ENCODE results near the gene C1QTNF9. TPM values are rescaled to one million over a fixed set of nuclear protein-coding genes. Genes with fewer than 3 reads are reported as not detected.

C1QTNF9 gene
- total RNA-seq, 1 donor from 2014 or later: not detected

DNA sequence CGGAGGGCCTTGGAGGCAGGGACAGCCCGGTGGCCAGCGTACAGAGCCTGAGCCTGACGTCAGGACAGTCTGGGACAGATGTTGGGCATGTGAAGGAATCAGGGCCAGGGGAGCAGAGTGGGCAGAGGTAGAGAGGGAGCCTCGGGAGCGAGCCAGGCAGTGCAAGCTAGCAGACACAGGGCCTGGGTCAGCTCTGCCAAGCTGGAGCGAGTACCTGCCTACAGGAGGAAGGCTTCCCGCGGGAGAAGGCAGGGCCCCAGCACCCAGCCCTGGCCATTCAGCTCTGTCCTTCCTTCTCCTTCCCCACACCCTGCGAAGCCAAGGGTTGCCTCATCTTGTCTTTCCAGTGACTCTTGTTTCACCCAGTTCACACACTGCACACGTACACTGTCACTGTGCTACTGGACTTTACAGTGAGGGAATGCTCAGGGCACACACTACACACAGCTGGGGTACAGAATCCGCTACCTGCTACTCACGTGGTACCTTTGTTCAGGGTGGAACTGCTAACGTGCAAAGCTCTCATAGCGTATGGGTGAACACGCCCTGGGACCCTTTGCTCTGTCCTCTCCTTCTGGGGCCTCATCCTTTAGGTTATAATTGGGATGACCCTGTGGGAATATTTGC is 9.8 kb upstream of the C1QTNF9 start:
- H3K4me3 Mint-ChIP-seq: no peak overlapping the region
- ChIA-PET CTCF (no interaction called here), POLR2A (no interaction called here)
- ATAC-seq (ENCODE audit: low read depth) (no peak), DNase-seq (no peak)
- H3K27ac Mint-ChIP-seq: no peak overlapping the region
- peaks cover 78% of the 10 kb centered on the region for H3K36me3 Mint-ChIP-seq (ENCODE audit: low read depth)
- H3K9me3 Mint-ChIP-seq: no peaks in the 10 kb centered on the region
- no peaks in the 10 kb centered on the region for H3K27me3 Mint-ChIP-seq
- TF ChIP-seq, protein P1, sequence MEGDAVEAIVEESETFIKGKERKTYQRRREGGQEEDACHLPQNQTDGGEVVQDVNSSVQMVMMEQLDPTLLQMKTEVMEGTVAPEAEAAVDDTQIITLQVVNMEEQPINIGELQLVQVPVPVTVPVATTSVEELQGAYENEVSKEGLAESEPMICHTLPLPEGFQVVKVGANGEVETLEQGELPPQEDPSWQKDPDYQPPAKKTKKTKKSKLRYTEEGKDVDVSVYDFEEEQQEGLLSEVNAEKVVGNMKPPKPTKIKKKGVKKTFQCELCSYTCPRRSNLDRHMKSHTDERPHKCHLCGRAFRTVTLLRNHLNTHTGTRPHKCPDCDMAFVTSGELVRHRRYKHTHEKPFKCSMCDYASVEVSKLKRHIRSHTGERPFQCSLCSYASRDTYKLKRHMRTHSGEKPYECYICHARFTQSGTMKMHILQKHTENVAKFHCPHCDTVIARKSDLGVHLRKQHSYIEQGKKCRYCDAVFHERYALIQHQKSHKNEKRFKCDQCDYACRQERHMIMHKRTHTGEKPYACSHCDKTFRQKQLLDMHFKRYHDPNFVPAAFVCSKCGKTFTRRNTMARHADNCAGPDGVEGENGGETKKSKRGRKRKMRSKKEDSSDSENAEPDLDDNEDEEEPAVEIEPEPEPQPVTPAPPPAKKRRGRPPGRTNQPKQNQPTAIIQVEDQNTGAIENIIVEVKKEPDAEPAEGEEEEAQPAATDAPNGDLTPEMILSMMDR (IDR thresholded peaks at IDR 0.05): no peak
- no peaks in the 10 kb centered on the region for H3K4me1 Mint-ChIP-seq
- intact Hi-C loops (cut with micrococcal nuclease): no loop called here

DNA sequence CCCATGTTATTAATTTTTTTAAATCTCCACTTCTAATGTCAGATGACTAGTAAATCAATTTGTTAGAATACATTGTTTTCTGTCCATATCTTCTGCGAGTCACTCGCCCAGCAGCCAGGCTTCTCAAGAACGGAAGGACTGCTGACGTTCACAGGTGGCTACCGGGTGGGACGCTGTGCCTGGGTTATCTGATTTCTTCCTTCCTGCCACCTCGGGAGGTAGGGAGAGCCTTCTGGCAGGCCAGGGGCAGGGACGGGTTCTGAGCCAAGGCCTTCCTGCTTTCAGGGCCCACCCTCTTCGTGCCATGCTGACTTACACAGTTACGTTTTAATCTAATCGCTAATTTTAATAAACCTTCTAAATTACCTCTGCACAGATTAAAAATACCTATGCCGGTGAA is 7.9 kb upstream of the C1QTNF9 start:
- Mint-ChIP-seq H3K27ac (no peak overlapping the region), H3K36me3 (ENCODE audit: low read depth) (peaks cover 64% of the 10 kb centered on the region), H3K27me3 (no peaks in the 10 kb centered on the region), H3K9me3 (no peaks in the 10 kb centered on the region), H3K4me3 (no peak overlapping the region), H3K4me1 (no peaks in the 10 kb centered on the region)
- TF ChIP-seq, protein P1 (IDR thresholded peaks at IDR 0.05): no peak
- POLR2A ChIA-PET: no interaction called here
- DNase-seq (no peak), ATAC-seq (ENCODE audit: low read depth) (no peak)
- intact Hi-C loops (cut with micrococcal nuclease): no loop called here
- CTCF ChIA-PET: no interaction called here

DNA sequence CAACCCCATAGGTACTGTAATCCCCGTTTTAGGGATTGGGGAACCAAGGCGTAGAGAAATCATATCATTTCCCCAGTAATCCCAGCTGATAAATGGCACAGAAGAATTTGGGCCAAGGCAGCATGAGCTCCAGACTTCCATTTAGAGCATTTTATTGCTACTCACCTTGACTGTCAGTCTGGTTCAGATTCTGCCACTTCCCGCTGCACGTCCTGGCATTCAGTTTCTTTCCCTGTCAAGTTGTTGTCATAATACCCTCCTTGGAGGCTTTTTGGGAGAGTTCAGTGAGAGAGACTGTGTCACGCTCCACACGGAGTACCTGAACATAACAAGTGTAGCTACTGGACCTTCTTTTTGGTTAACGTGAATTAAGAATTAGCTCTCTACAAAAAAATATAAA is 7.5 kb upstream of the C1QTNF9 start:
- Mint-ChIP-seq H3K27ac (no peak overlapping the region), H3K36me3 (ENCODE audit: low read depth) (peaks cover 60% of the 10 kb centered on the region), H3K9me3 (no peaks in the 10 kb centered on the region), H3K27me3 (no peaks in the 10 kb centered on the region), H3K4me3 (no peak overlapping the region), H3K4me1 (no peaks in the 10 kb centered on the region)
- POLR2A ChIA-PET: no interaction called here
- CTCF ChIA-PET: interaction anchor here (0.6 kb wide), 1 partner anchor 1270 kb away, joined by 4 read pairs; no protein-coding TSS in a partner anchor
- DNase-seq (no peak), ATAC-seq (ENCODE audit: low read depth) (no peak)
- TF ChIP-seq, protein P1 (IDR thresholded peaks at IDR 0.05): no peak
- intact Hi-C loops (cut with micrococcal nuclease): no loop called here

DNA sequence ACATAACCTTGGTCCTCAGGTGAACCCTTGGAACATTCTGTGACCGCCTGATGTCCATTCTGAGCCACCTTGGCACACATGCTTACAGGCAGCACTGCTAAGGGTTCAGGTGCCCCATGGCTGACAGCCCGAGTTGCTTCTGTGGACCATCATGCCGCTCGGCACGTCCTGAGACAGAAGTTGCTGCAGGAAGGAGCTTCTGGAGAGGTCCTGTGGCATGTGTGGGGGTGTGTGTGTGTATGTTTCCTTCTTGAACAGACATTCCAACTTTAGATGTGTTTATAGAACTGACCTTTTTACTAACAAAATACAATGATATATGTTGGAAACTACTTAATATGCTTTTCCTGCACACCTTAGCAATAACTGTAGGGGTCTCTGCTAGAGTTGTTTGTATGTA is 4.8 kb upstream of the C1QTNF9 start:
- Mint-ChIP-seq H3K27ac (no peak overlapping the region), H3K4me1 (no peaks in the 10 kb centered on the region), H3K4me3 (no peak overlapping the region), H3K9me3 (no peaks in the 10 kb centered on the region), H3K27me3 (no peaks in the 10 kb centered on the region), H3K36me3 (ENCODE audit: low read depth) (peaks cover 38% of the 10 kb centered on the region)
- TF ChIP-seq, protein P1 (IDR thresholded peaks at IDR 0.05): no peak
- no peak for DNase-seq
- no peak for ATAC-seq (ENCODE audit: low read depth)
- POLR2A ChIA-PET: no interaction called here
- intact Hi-C loops (cut with micrococcal nuclease): no loop called here
- CTCF ChIA-PET: no interaction called here

DNA sequence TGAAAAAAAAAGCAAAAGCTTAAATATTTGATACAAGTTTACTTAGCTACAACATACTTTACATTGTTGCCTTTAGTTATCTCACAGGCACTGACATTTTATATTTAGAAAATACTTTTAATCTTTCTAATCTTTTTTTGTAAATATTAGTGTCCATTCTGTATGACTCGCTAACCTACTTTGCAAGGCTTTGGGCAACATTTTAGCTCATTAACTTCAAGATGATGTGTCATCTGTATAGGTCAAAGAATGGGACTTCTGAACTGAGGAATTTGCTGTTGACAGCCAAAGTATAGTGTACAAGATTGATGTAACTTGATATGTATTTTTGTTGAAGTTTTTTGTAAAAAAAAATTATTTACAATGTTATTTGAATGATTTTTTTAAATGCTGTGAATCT is 2.7 kb upstream of the C1QTNF9 start:
- intact Hi-C loops (cut with micrococcal nuclease): no loop called here
- Mint-ChIP-seq H3K9me3 (no peaks in the 10 kb centered on the region), H3K36me3 (ENCODE audit: low read depth) (peaks cover 20% of the 10 kb centered on the region), H3K4me1 (no peaks in the 10 kb centered on the region), H3K27me3 (peaks cover 3% of the 10 kb centered on the region), H3K4me3 (no peak overlapping the region), H3K27ac (no peak overlapping the region)
- CTCF ChIA-PET: no interaction called here
- ATAC-seq (ENCODE audit: low read depth) (no peak), DNase-seq (no peak)
- TF ChIP-seq, protein P1 (IDR thresholded peaks at IDR 0.05): no peak
- POLR2A ChIA-PET: no interaction called here
